ENCODE data around the gene MTG2. TPM values are rescaled to one million over a fixed set of nuclear protein-coding genes. Genes with fewer than 3 reads are reported as not detected.

Gene MTG2
- total and polyA plus RNA-seq, 2 of the 8 experiments (the other 6 are each of a cell fraction or from before 2014, with no cell fraction given): 14.4 to 22.8 TPM

GRCh38 chr20:62170536-62170935 is 12.3 kb upstream of the MTG2 start (continued):
- TF ChIP-seq EP300 (IDR thresholded peaks at IDR 0.05; ENCODE audit: borderline replicate concordance in 1 of 2, low read depth in 2 of 2, low read length in 2 of 2): no peak
- no peak for TF ChIP-seq JUN (IDR thresholded peaks at IDR 0.05; ENCODE audit: low read depth, low read length)
- no peak for TF ChIP-seq BACH1 (IDR thresholded peaks at IDR 0.05; ENCODE audit: low read length)
- no peak for TF ChIP-seq KDM1A (IDR thresholded peaks at IDR 0.05; ENCODE audit: borderline replicate concordance, low read length)
- TF ChIP-seq E2F6 (IDR thresholded peaks at IDR 0.05): no peak
- no peak for TF ChIP-seq MAX (IDR thresholded peaks at IDR 0.05)
- no peak for TF ChIP-seq CHD2 (IDR thresholded peaks at IDR 0.05; ENCODE audit: low read length)
- TF ChIP-seq USF2 (IDR thresholded peaks at IDR 0.05; ENCODE audit: low read length): no peak
